ENCODE measurements around the gene KIAA1217.

GRCh38 chr10:24463611-24464426 lies 254.9 kb downstream of the KIAA1217 start:
- TF ChIP-seq TAF1 (IDR thresholded peaks at IDR 0.05; ENCODE audit: borderline replicate concordance, insufficient read depth, low read length) (no peak), SIN3A (IDR thresholded peaks at IDR 0.05; ENCODE audit: borderline replicate concordance, insufficient read depth, low read length) (no peak)

Data from PFSK-1 (cell line).